OCI-LY7 (cell line): ENCODE results near the gene GTF3C2. TPM values are rescaled to one million over a fixed set of nuclear protein-coding genes. Genes with fewer than 3 reads are reported as not detected.

Experiments used
- BruUV-seq: library from RNA; stranded (reverse); fragments of 400-500 nt; replicated peaks from 2 replicates; lab custom pipeline; 2021; lab: Mats Ljungman, UMichigan
- CTCF ChIA-PET: fragments of 300-600 bp; sonication (Branson Sonifier 250); formaldehyde crosslinking; loops from one replicate; lab custom pipeline; 2022; ENCODE audit warnings: antibody characterized with exemption; ENCODE audit not compliant: unreplicated experiment; lab: Charles Lee
- POLR2A ChIA-PET: fragments of 300-600 bp; sonication (Branson Sonifier 250); formaldehyde crosslinking; loops from one replicate; lab custom pipeline; 2022; ENCODE audit warnings: antibody characterized with exemption; lab: Charles Lee
- DNase-seq: peaks from one replicate; pipeline ENCODE4 v3.0.0-alpha.2; 2015; ENCODE audit warnings: low spot score
- H2AFZ ChIP-seq: fragments of 200-600 bp; sonication (generic), shearing (Covaris generic); 2 replicates; pipeline ENCODE4 v1.6.1; 2014; ENCODE audit warnings: mild to moderate bottlenecking, antibody characterized with exemption, low read length, moderate library complexity
- H3K27ac ChIP-seq: fragments of 200-600 bp; sonication (generic); 2 replicates; pipeline ENCODE4 v1.5.1; 2014; ENCODE audit warnings: mixed run types, low read depth, mild to moderate bottlenecking, moderate library complexity, low read length, inconsistent platforms; ENCODE audit not compliant: poor library complexity, severe bottlenecking
- H3K36me3 ChIP-seq: fragments of 200-600 bp; sonication (generic); 2 replicates; pipeline ENCODE4 v1.6.1; 2014; ENCODE audit warnings: mild to moderate bottlenecking, antibody characterized with exemption, low read length, moderate library complexity, mixed read lengths; ENCODE audit not compliant: insufficient read depth
- H3K4me1 ChIP-seq: fragments of 200-600 bp; sonication (generic); 2 replicates; pipeline ENCODE4 v1.5.1; 2014; ENCODE audit warnings: mild to moderate bottlenecking, low read length; ENCODE audit not compliant: insufficient read depth, poor library complexity, severe bottlenecking
- H3K4me2 ChIP-seq: fragments of 200-600 bp; sonication (generic); 2 replicates; pipeline ENCODE4 v1.6.1; 2014; ENCODE audit warnings: mild to moderate bottlenecking, low read length
- H3K4me3 ChIP-seq: fragments of 200-600 bp; sonication (generic); 2 replicates; pipeline ENCODE4 v1.5.1; 2014; ENCODE audit warnings: mild to moderate bottlenecking, low read depth, low read length; ENCODE audit not compliant: poor library complexity, severe bottlenecking
- H3K79me2 ChIP-seq: fragments of 200-600 bp; sonication (generic); 2 replicates; pipeline ENCODE4 v1.6.1; 2016; ENCODE audit warnings: low read depth, mild to moderate bottlenecking, low read length, moderate library complexity, mixed read lengths; ENCODE audit not compliant: insufficient read depth
- H3K9me2 ChIP-seq: fragments of 200-600 bp; sonication (generic); 2 replicates; pipeline ENCODE4 v1.6.1; 2016; ENCODE audit warnings: mild to moderate bottlenecking, low read length, mixed read lengths; ENCODE audit not compliant: insufficient read depth
- H3K9me3 ChIP-seq: fragments of 200-600 bp; sonication (generic); 2 replicates; pipeline ENCODE4 v1.6.1; 2014; ENCODE audit warnings: mild to moderate bottlenecking, mixed run types, low read length, mixed read lengths
- H4K20me1 ChIP-seq: fragments of 200-600 bp; sonication (generic); 2 replicates; pipeline ENCODE4 v1.6.1; 2014; ENCODE audit warnings: mild to moderate bottlenecking, antibody characterized with exemption, low read length, moderate library complexity, mixed read lengths; ENCODE audit not compliant: insufficient read depth
- CTCF ChIP-seq: fragments of 200-600 bp; sonication (generic); conservative IDR thresholded peaks from 2 replicates; pipeline ENCODE4 v1.5.1; 2014; ENCODE audit warnings: mild to moderate bottlenecking, antibody characterized with exemption, low read length, moderate library complexity, mixed read lengths
- EZH2phosphoT487 ChIP-seq: fragments of 200-600 bp; sonication (generic); IDR thresholded peaks from 2 replicates; pipeline ENCODE4 v1.6.1; 2018; ENCODE audit warnings: low read depth, borderline replicate concordance, mild to moderate bottlenecking, mixed run types, antibody characterized with exemption, low read length, moderate library complexity, mixed read lengths
- intact Hi-C: fragments of 100-400 bp; cut with micrococcal nuclease; formaldehyde crosslinking; loops from one replicate; pipeline ENCODE4 v1.10.0; 2022; ENCODE audit not compliant: unreplicated experiment
- total RNA-seq, 2 experiments: library from RNA; depleted of rRNA in 1 of 2; stranded (reverse); fragments of >200 nt in 1 of 2; shearing (Covaris generic) in 1 of 2; gene quantifications; 2 replicates each; pipeline ENCODE4 v1.2.3, GENCODE V29; 2014 to 2022

Gene GTF3C2
- total RNA-seq, 2 experiments from 2014 or later, result 54.2 to 70.3 TPM

GRCh38 chr2:27375513-27376099 is 19.0 kb upstream of the GTF3C2 start:
- no TSS peak for BruUV-seq
- CTCF ChIA-PET, result no interaction called here
- DNase-seq, result no peak
- Histone ChIP-seq H3K27ac (no peak overlapping the region), H3K9me3 (no peaks in the 10 kb centered on the region), H3K36me3 (peaks cover 84% of the 10 kb centered on the region), H2AFZ (no peak overlapping the region), H4K20me1 (no peaks in the 10 kb centered on the region), H3K4me1 (peaks cover 32% of the 10 kb centered on the region), H3K9me2 (no peaks in the 10 kb centered on the region), H3K4me2 (no peak overlapping the region), H3K79me2 (peaks cover 34% of the 10 kb centered on the region), H3K4me3 (no peak overlapping the region)
- intact Hi-C loops, result no loop called here
- POLR2A ChIA-PET, result no interaction called here
- TF ChIP-seq CTCF (no peak), EZH2phosphoT487 (no peak)

GRCh38 chr2:27373567-27373966 is 17.0 kb upstream of the GTF3C2 start:
- H3K4me1 ChIP-seq, result peaks cover 25% of the 10 kb centered on the region
- POLR2A ChIA-PET, result interaction anchor here (0.7 kb wide), 1 partner anchor 519 kb away, joined by 3 read pairs; no protein-coding TSS in a partner anchor
- CTCF ChIA-PET, result no interaction called here

More at GRCh38 chr2:27373567-27373966, 17.0 kb upstream of the GTF3C2 start:
- no peak for DNase-seq
- H3K4me3 ChIP-seq, result no peak overlapping the region
- H3K27ac ChIP-seq, result no peak overlapping the region
- no peaks in the 10 kb centered on the region for H3K9me2 ChIP-seq
- TF ChIP-seq CTCF, result no peak
- H3K36me3 ChIP-seq, result peaks cover 69% of the 10 kb centered on the region
- H4K20me1 ChIP-seq, result no peaks in the 10 kb centered on the region
- BruUV-seq, result no TSS peak
- H3K79me2 ChIP-seq, result peaks cover 34% of the 10 kb centered on the region
- H3K9me3 ChIP-seq, result no peaks in the 10 kb centered on the region
- H2AFZ ChIP-seq, result no peak overlapping the region
- no peak overlapping the region for H3K4me2 ChIP-seq
- intact Hi-C loops, result no loop called here
